IMR-90 (cell line): ENCODE results near the gene TM2D1. TPM values are rescaled to one million over a fixed set of nuclear protein-coding genes. Genes with fewer than 3 reads are reported as not detected.

Experiments used
- ATAC-seq: fragments of 200-7000 bp; cut with Tn5 transposase; 2 replicates; pipeline ENCODE4 v1.9.1; 2020; ENCODE audit warnings: low read depth, mild to moderate bottlenecking, moderate library complexity
- BruUV-seq: library from RNA; stranded (reverse); fragments of 400-500 nt; replicated peaks from 2 replicates; lab custom pipeline; 2021; lab: Mats Ljungman, UMichigan
- CTCF ChIA-PET: fragments of 300-600 bp; formaldehyde crosslinking; extraction: SDS; loops from one replicate; lab custom pipeline; 2021; ENCODE audit warnings: antibody characterized with exemption; lab: Yijun Ruan, JAX
- POLR2A ChIA-PET: fragments of 300-600 bp; sonication (Branson Sonifier 250); formaldehyde crosslinking; loops from one replicate; lab custom pipeline; 2022; ENCODE audit warnings: antibody characterized with exemption; ENCODE audit not compliant: unreplicated experiment; lab: Charles Lee
- DNase-seq: peaks from one replicate; pipeline ENCODE4 v3.0.0; 2013
- H2AFZ ChIP-seq: replicated peaks from 2 replicates; pipeline ENCODE3; 2013; ENCODE audit warnings: low read length, mild to moderate bottlenecking; ENCODE audit not compliant: poor library complexity
- H2AK5ac ChIP-seq: 2 replicates; pipeline ENCODE4 v1.6.1; 2013; ENCODE audit warnings: low read depth, low read length, inconsistent platforms
- H2AK9ac ChIP-seq: replicated peaks from 2 replicates; pipeline ENCODE3; 2013; ENCODE audit warnings: mild to moderate bottlenecking, low read depth, low read length, moderate library complexity; ENCODE audit not compliant: poor library complexity
- H2BK120ac ChIP-seq: 2 replicates; pipeline ENCODE4 v1.6.1; 2013; ENCODE audit warnings: low read depth, low read length, inconsistent platforms
- H2BK15ac ChIP-seq: 3 replicates; pipeline ENCODE4 v1.6.1; 2013; ENCODE audit warnings: low read depth, low read length, inconsistent platforms
- H2BK20ac ChIP-seq: 2 replicates; pipeline ENCODE4 v1.6.1; 2013; ENCODE audit warnings: low read depth, mild to moderate bottlenecking, inconsistent platforms, low read length, moderate library complexity
- H2BK5ac ChIP-seq: 2 replicates; pipeline ENCODE4 v1.6.1; 2013; ENCODE audit warnings: mild to moderate bottlenecking, low read depth, low read length, inconsistent platforms; ENCODE audit not compliant: poor library complexity, severe bottlenecking
- H3K14ac ChIP-seq: replicated peaks from 2 replicates; pipeline ENCODE4 v1.6.1; 2013; ENCODE audit warnings: low read depth, low read length, inconsistent platforms
- H3K18ac ChIP-seq: 2 replicates; pipeline ENCODE4 v1.6.1; 2013; ENCODE audit warnings: low read depth, low read length, control low read depth
- H3K23ac ChIP-seq: 2 replicates; pipeline ENCODE4 v1.6.1; 2013; ENCODE audit warnings: low read depth, low read length, inconsistent platforms
- H3K27ac ChIP-seq: 2 replicates; pipeline ENCODE4 v1.5.1; 2013; ENCODE audit warnings: mild to moderate bottlenecking, control low read depth, low read length; ENCODE audit not compliant: insufficient read depth
- H3K27me3 ChIP-seq: 2 replicates; pipeline ENCODE4 v1.6.1; 2013; ENCODE audit warnings: low read length; ENCODE audit not compliant: control insufficient read depth, insufficient read depth
- H3K36me3 ChIP-seq: 2 replicates; pipeline ENCODE4 v1.6.1; 2013; ENCODE audit warnings: low read length, mixed read lengths; ENCODE audit not compliant: control insufficient read depth, insufficient read depth
- H3K4ac ChIP-seq: 2 replicates; pipeline ENCODE4 v1.6.1; 2013; ENCODE audit warnings: low read depth, low read length, inconsistent platforms
- H3K4me1 ChIP-seq: 2 replicates; pipeline ENCODE4 v1.6.1; 2013; ENCODE audit warnings: low read length, mixed read lengths; ENCODE audit not compliant: control insufficient read depth, insufficient read depth
- H3K4me2 ChIP-seq: 2 replicates; pipeline ENCODE4 v1.6.1; 2013; ENCODE audit warnings: low read depth, mild to moderate bottlenecking, control low read depth, low read length, moderate library complexity
- H3K4me3 ChIP-seq: 2 replicates; pipeline ENCODE4 v1.5.1; 2013; ENCODE audit warnings: low read depth, mild to moderate bottlenecking, control low read depth, low read length, moderate library complexity; ENCODE audit not compliant: insufficient read depth
- H3K56ac ChIP-seq: 2 replicates; pipeline ENCODE4 v1.6.1; 2013; ENCODE audit warnings: low read length, inconsistent platforms; ENCODE audit not compliant: insufficient read depth; ENCODE audit errors: extremely low read depth
- H3K79me1 ChIP-seq, 2 experiments: 2 replicates each; pipeline ENCODE4 v1.6.1; 2013; ENCODE audit warnings: low read length in 2 of 2, inconsistent platforms in 1 of 2, low read depth in 1 of 2
- H3K9ac ChIP-seq: 2 replicates; pipeline ENCODE4 v1.6.1; 2013; ENCODE audit warnings: low read depth, low read length, control low read depth
- H3K9me1 ChIP-seq: 2 replicates; pipeline ENCODE4 v1.6.1; 2013; ENCODE audit warnings: low read length, inconsistent platforms; ENCODE audit not compliant: insufficient read depth
- H3K9me3 ChIP-seq: 2 replicates; pipeline ENCODE4 v1.6.1; 2013; ENCODE audit warnings: low read length; ENCODE audit not compliant: control insufficient read depth, insufficient read depth
- H4K20me1 ChIP-seq: 2 replicates; pipeline ENCODE4 v1.6.1; 2013; ENCODE audit warnings: low read length, inconsistent platforms; ENCODE audit not compliant: insufficient read depth
- H4K5ac ChIP-seq: 2 replicates; pipeline ENCODE4 v1.6.1; 2013; ENCODE audit warnings: mild to moderate bottlenecking, low read depth, low read length, control low read depth
- H4K8ac ChIP-seq, 2 experiments: 2 replicates each; pipeline ENCODE4 v1.6.1; 2013; ENCODE audit warnings: low read depth in 2 of 2, low read length in 2 of 2, control low read depth in 1 of 2, inconsistent platforms in 1 of 2
- H4K91ac ChIP-seq: 2 replicates; pipeline ENCODE4 v1.6.1; 2013; ENCODE audit warnings: low read depth, low read length, inconsistent platforms; ENCODE audit not compliant: insufficient read depth
- CEBPB ChIP-seq: IDR thresholded peaks from 2 replicates; pipeline ENCODE4 v1.6.1; 2012; ENCODE audit warnings: low read depth, low read length, improper control_type of control experiment
- CHD1 ChIP-seq: IDR thresholded peaks from 2 replicates; pipeline ENCODE4 v1.6.1; 2012; ENCODE audit warnings: low read depth, low read length, improper control_type of control experiment
- MAFK ChIP-seq: IDR thresholded peaks from 2 replicates; pipeline ENCODE4 v1.6.1; 2012; ENCODE audit warnings: low read depth, low read length, improper control_type of control experiment
- MAZ ChIP-seq: IDR thresholded peaks from 2 replicates; pipeline ENCODE4 v1.6.1; 2012; ENCODE audit warnings: low read depth, mild to moderate bottlenecking, low read length, improper control_type of control experiment, moderate library complexity, borderline replicate concordance
- NFE2L2 ChIP-seq: fragments of 150-350 bp; IDR thresholded peaks from 2 replicates; pipeline ENCODE4 v1.6.1; 2016; ENCODE audit warnings: low read depth, mild to moderate bottlenecking, low read length
- POLR2A ChIP-seq: IDR thresholded peaks from 2 replicates; pipeline ENCODE4 v1.6.1; 2012; ENCODE audit warnings: mild to moderate bottlenecking, low read depth, low read length
- RAD21 ChIP-seq: IDR thresholded peaks from 2 replicates; pipeline ENCODE4 v1.6.1; 2012; ENCODE audit warnings: low read length, improper control_type of control experiment
- RCOR1 ChIP-seq: IDR thresholded peaks from 2 replicates; pipeline ENCODE4 v1.6.1; 2012; ENCODE audit warnings: mild to moderate bottlenecking, low read length, improper control_type of control experiment; ENCODE audit not compliant: insufficient replicate concordance
- USF2 ChIP-seq: fragments of 150-350 bp; IDR thresholded peaks from 2 replicates; pipeline ENCODE4 v1.6.1; 2017; ENCODE audit warnings: mild to moderate bottlenecking, antibody characterized with exemption, low read length, low read depth
- WGBS, 2 experiments: methylation state at CpG; one replicate each; pipeline versions ENCODE4 v1.1.5 to v1.1.7; 2013; ENCODE audit warnings: missing lambda C conversion rate in 2 of 2; ENCODE audit not compliant: insufficient read length in 1 of 2; ENCODE audit errors: extremely low coverage in 2 of 2; 5-methylcytosine and 5-hydroxymethylcytosine counted together
- dilution Hi-C: fragments of 300-500 bp; cut with HindIII; formaldehyde crosslinking; loops from one replicate; pipeline ENCODE4 v1.14.3; 2018; ENCODE audit warnings: low sequenced_read_pairs; ENCODE audit not compliant: unreplicated experiment
- in situ Hi-C: fragments of 300-500 bp; cut with MboI; formaldehyde crosslinking; loops from 3 replicates; pipeline ENCODE4 v1.14.3; 2019; ENCODE audit warnings: low sequenced_read_pairs, inconsistent platforms, mixed read lengths
- intact Hi-C: fragments of 100-400 bp; cut with micrococcal nuclease; formaldehyde crosslinking; loops from 2 replicates; pipeline ENCODE4 v1.10.0; 2022
- polyA plus RNA-seq, 3 experiments: library from polyadenylated mRNA; depleted of rRNA; stranded (reverse); fragments of >200 nt; gene quantifications; 2 replicates each; pipeline ENCODE4 v1.2.3, GENCODE V29; 2012; ENCODE audit warnings: low replicate concordance in 1 of 3
- total RNA-seq: library from RNA; depleted of rRNA; stranded (reverse); fragments of >200 nt; gene quantifications from 2 replicates; pipeline ENCODE4 v1.2.3, GENCODE V29; 2012
- TF ChIP-seq, protein P1 (sequence below): fragments of 150-350 bp; IDR thresholded peaks from 2 replicates; pipeline ENCODE4 v1.6.1; 2016; ENCODE audit warnings: low read depth, mild to moderate bottlenecking, low read length, moderate library complexity, borderline replicate concordance
- TF ChIP-seq, protein P2 (sequence below): conservative IDR thresholded peaks from 2 replicates; pipeline ENCODE4 v1.5.1; 2012; ENCODE audit warnings: mild to moderate bottlenecking, low read depth, low read length, improper control_type of control experiment

The TM2D1 gene
- total and polyA plus RNA-seq, 2 of the 4 experiments (the other 2 are of a cell fraction): 14.3 to 32.7 TPM

- H2AK9ac ChIP-seq: peak overlapping the region; percentile 93
- peak overlapping the region; percentile 95 to 96 for H4K8ac ChIP-seq
- WGBS, 2 experiments: 2% methylated on average over 9 of the region's 74 CpGs; no CpG with 5 or more reads in 1 of the 2 experiments
- H2BK5ac ChIP-seq: peak overlapping the region; percentile 25
- in situ Hi-C loops: no loop called here
- peaks cover 5% of the 10 kb centered on the region; the same call in 1 of the 2 replicates for H3K4me1 ChIP-seq
- peak overlapping the region; percentile 26; the same call in 1 of the 2 replicates for H2AK5ac ChIP-seq
- ATAC-seq (peak; percentile 90), DNase-seq (peak; percentile 35)
- H4K5ac ChIP-seq: peak overlapping the region; percentile 93
- H2BK15ac ChIP-seq: no peak overlapping the region
- peak overlapping the region; percentile 89 for H3K18ac ChIP-seq
- H3K36me3 ChIP-seq: no peaks in the 10 kb centered on the region
- no peak overlapping the region for H2BK20ac ChIP-seq
- H2AFZ ChIP-seq: peak overlapping the region; percentile 97
- peak overlapping the region; percentile 91 for H3K9ac ChIP-seq
- H3K27me3 ChIP-seq: no peaks in the 10 kb centered on the region
- no peaks in the 10 kb centered on the region for H4K20me1 ChIP-seq
- peak overlapping the region; percentile 85 for H3K14ac ChIP-seq
- H3K4me3 ChIP-seq: peak overlapping the region; percentile 80
- peak overlapping the region; percentile 57 for H3K4me2 ChIP-seq
- peak overlapping the region; percentile 60 for H3K56ac ChIP-seq
- peak overlapping the region; percentile 82 for H3K27ac ChIP-seq
- peak overlapping the region; percentile 87 for H3K4ac ChIP-seq
- H3K23ac ChIP-seq: peak overlapping the region; percentile 85; the same call in 1 of the 2 replicates
- TF ChIP-seq MAFK: no peak
- TF ChIP-seq CEBPB: no peak
- no peak for TF ChIP-seq USF2
- TF ChIP-seq RAD21: no peak
- TF ChIP-seq CHD1: no peak
- no peak for TF ChIP-seq MAZ
- no peak for TF ChIP-seq NFE2L2
- no peak for TF ChIP-seq RCOR1
- TF ChIP-seq POLR2A: no peak
- TF ChIP-seq, protein P1, sequence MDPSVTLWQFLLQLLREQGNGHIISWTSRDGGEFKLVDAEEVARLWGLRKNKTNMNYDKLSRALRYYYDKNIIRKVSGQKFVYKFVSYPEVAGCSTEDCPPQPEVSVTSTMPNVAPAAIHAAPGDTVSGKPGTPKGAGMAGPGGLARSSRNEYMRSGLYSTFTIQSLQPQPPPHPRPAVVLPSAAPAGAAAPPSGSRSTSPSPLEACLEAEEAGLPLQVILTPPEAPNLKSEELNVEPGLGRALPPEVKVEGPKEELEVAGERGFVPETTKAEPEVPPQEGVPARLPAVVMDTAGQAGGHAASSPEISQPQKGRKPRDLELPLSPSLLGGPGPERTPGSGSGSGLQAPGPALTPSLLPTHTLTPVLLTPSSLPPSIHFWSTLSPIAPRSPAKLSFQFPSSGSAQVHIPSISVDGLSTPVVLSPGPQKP: no peak
- TF ChIP-seq, protein P2, sequence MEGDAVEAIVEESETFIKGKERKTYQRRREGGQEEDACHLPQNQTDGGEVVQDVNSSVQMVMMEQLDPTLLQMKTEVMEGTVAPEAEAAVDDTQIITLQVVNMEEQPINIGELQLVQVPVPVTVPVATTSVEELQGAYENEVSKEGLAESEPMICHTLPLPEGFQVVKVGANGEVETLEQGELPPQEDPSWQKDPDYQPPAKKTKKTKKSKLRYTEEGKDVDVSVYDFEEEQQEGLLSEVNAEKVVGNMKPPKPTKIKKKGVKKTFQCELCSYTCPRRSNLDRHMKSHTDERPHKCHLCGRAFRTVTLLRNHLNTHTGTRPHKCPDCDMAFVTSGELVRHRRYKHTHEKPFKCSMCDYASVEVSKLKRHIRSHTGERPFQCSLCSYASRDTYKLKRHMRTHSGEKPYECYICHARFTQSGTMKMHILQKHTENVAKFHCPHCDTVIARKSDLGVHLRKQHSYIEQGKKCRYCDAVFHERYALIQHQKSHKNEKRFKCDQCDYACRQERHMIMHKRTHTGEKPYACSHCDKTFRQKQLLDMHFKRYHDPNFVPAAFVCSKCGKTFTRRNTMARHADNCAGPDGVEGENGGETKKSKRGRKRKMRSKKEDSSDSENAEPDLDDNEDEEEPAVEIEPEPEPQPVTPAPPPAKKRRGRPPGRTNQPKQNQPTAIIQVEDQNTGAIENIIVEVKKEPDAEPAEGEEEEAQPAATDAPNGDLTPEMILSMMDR: no peak
- no peaks in the 10 kb centered on the region for H3K9me1 ChIP-seq
- intact Hi-C loops: loop anchor here (5.0 to 10.0 kb wide), 2 partner anchors 104 to 668 kb away; no protein-coding TSS in a partner anchor
- CTCF ChIA-PET: interaction anchor here (0.5 to 0.6 kb wide), 2 partner anchors 109 to 665 kb away, joined by 4 to 5 read pairs; no protein-coding TSS in a partner anchor
- POLR2A ChIA-PET: interaction anchor here (0.6 kb wide), 2 partner anchors 14 to 311 kb away, joined by 5 to 7 read pairs; no protein-coding TSS in a partner anchor
- dilution Hi-C loops: no loop called here
- peak overlapping the region; percentile 52; the same call in 1 of the 2 replicates for H2BK120ac ChIP-seq
- peak overlapping the region; percentile 86 for H4K91ac ChIP-seq
- no TSS peak for BruUV-seq
- peaks cover 0 to 7% of the 10 kb centered on the region in 2 experiments; a peak in 1 of 4 replicates for H3K79me1 ChIP-seq
- no peaks in the 10 kb centered on the region for H3K9me3 ChIP-seq
Measured at GRCh38 chr1:61742620-61743430, 17.9 kb upstream of the TM2D1 start.
